ENCODE data around the gene FBXO33. TPM values are rescaled to one million over a fixed set of nuclear protein-coding genes. Genes with fewer than 3 reads are reported as not detected.
A peak's percentile ranks its signal among the peaks of the same experiment; 100 is the strongest.

The FBXO33 gene
- total and polyA plus RNA-seq, 2 of the 8 experiments (the other 6 are each of a cell fraction or from before 2014, with no cell fraction given), result 4.7 to 11.5 TPM

GRCh38 chr14:39426605-39427004 is 5.6 kb downstream of the FBXO33 start:
- ChIA-PET CTCF (ENCODE audit: partially characterized antibody) (interaction anchor here (0.7 to 3.8 kb wide), 6 partner anchors 8 to 390 kb away, joined by 3 to 21 read pairs (median 3); no protein-coding TSS in a partner anchor), POLR2A (ENCODE audit: partially characterized antibody) (interaction anchor here (0.6 to 1.1 kb wide), 4 partner anchors 9 to 322 kb away, joined by 3 to 4 read pairs (median 3); no protein-coding TSS in a partner anchor)
- Histone ChIP-seq H3K27me3 (replicated peaks in 1 of 4; ENCODE audit: control insufficient read depth in 3 of 4, extremely low read depth in 1 of 4, insufficient read depth in 3 of 4, low read length in 3 of 4) (no peaks in the 10 kb centered on the region), H4K20me1 (replicated peaks in 1 of 2; ENCODE audit: control insufficient read depth in 1 of 2, insufficient read depth in 2 of 2, low read length in 2 of 2) (peaks cover 3 to 16% of the 10 kb centered on the region in 2 experiments), H3K9me3 (ENCODE audit: insufficient read depth in 2 of 2, low read depth in 1 of 2, low read length in 1 of 2) (no peaks in the 10 kb centered on the region), H2BK20ac (ENCODE audit: low read length) (no peak overlapping the region), H2BK120ac (replicated peaks; ENCODE audit: low read depth, low read length) (no peak overlapping the region), H4K5ac (ENCODE audit: insufficient read length, low read depth, low read length) (no peak overlapping the region), H3K56ac (replicated peaks; ENCODE audit: insufficient read length, low read depth, low read length) (no peak overlapping the region), H3K23me2 (ENCODE audit: low read depth, low read length) (peaks cover 3% of the 10 kb centered on the region; the same call in 1 of the 2 replicates), H3K4me1 (replicated peaks in 1 of 4; ENCODE audit: control insufficient read depth in 3 of 4, insufficient read depth in 4 of 4, low read length in 3 of 4) (peaks cover 0 to 3% (median 0%) of the 10 kb centered on the region in 4 experiments; a peak in 2 of 7 replicates), H3K9ac (replicated peaks in 1 of 4; ENCODE audit: extremely low read depth in 1 of 4, low read depth in 3 of 4, low read length in 3 of 4) (no peak overlapping the region), H3K27ac (ENCODE audit: low read depth, low read length) (no peak overlapping the region), H3K18ac (ENCODE audit: extremely low read depth, low read length) (no peak overlapping the region), H4K91ac (replicated peaks; ENCODE audit: insufficient read length, low read length) (no peak overlapping the region), H3K36me3 (ENCODE audit: control insufficient read depth in 2 of 4, insufficient read depth in 4 of 4, low read length in 3 of 4) (no peaks in the 10 kb centered on the region), H2AFZ (ENCODE audit: low read length) (no peak overlapping the region), H2BK5ac (ENCODE audit: low read depth, low read length) (no peak overlapping the region), H3K79me2 (ENCODE audit: control insufficient read depth in 1 of 2, insufficient read depth in 2 of 2, low read length in 2 of 2) (peaks cover 0 to 48% of the 10 kb centered on the region in 2 experiments; a peak in 3 of 4 replicates), H3K4me2 (ENCODE audit: insufficient read depth in 1 of 2, low read depth in 2 of 2, low read length in 2 of 2) (peak overlapping the region; percentile 5 to 30; a peak in 1 of 4 replicates), H3K23ac (ENCODE audit: insufficient read length) (no peak overlapping the region), H3K14ac (ENCODE audit: insufficient read length) (no peak overlapping the region), H3K4ac (replicated peaks; ENCODE audit: insufficient read length, low read depth, low read length) (no peak overlapping the region), H3K79me1 (ENCODE audit: low read depth, low read length) (no peaks in the 10 kb centered on the region; the same call in 1 of the 2 replicates), H2BK15ac (ENCODE audit: low read length) (no peak overlapping the region), H4K8ac (ENCODE audit: extremely low read depth, insufficient read depth, low read length) (no peak overlapping the region), H3K4me3 (ENCODE audit: extremely low read depth in 1 of 4, insufficient read depth in 2 of 4, low read depth in 3 of 4, low read length in 4 of 4) (no peak overlapping the region), H2BK12ac (ENCODE audit: low read depth, low read length) (no peak overlapping the region), H2AK5ac (ENCODE audit: low read depth, low read length) (no peak overlapping the region)
- no peak for TF ChIP-seq RXRA (IDR thresholded peaks at IDR 0.05; ENCODE audit: insufficient read depth, low read depth, low read length)
- TF ChIP-seq RAD21 (IDR thresholded peaks at IDR 0.05 in 1 of 2, conservative IDR thresholded peaks at IDR 0.05 in 1 of 2; ENCODE audit: low read depth in 2 of 2, low read length in 2 of 2), result peak; percentile 29 to 48; a peak in 3 of 4 replicates
- no peak for TF ChIP-seq HDAC6 (IDR thresholded peaks at IDR 0.05; ENCODE audit: low read depth, low read length)
- TF ChIP-seq CTCF (IDR thresholded peaks at IDR 0.05; ENCODE audit: control extremely low read depth in 1 of 3, insufficient read depth in 1 of 3, low read depth in 1 of 3, low read length in 3 of 3), result peak in 1 of 3 experiments; percentile 24; a peak in 1 of 4 replicates
- peak; percentile 71 for FAIRE-seq
- 60% methylated on average over 7 of the region's 7 CpGs; no CpG with 5 or more reads in 1 of the 2 experiments for WGBS, 2 experiments (ENCODE audit: extremely low coverage in 1 of 2, insufficient coverage in 1 of 2, insufficient read length in 1 of 2, insufficient replicate concordance in 2 of 2, low coverage in 1 of 2, low lambda C conversion rate in 2 of 2, missing lambda C conversion rate in 1 of 2)
- DNase-seq (ENCODE audit: low read depth in 1 of 2, low spot score in 2 of 2), result no peak

Measured in H1 (cell line).